Progenitor cell of endocrine pancreas (in vitro differentiated cells): ENCODE measurements around the gene ATG14. TPM values are rescaled to one million over a fixed set of nuclear protein-coding genes. Genes with fewer than 3 reads are reported as not detected.

Experiments used
- DNase-seq: peaks from one replicate; pipeline ENCODE4 v3.0.0; 2021; ENCODE audit warnings: low spot score; ENCODE audit not compliant: unreplicated experiment
- H3K27ac Mint-ChIP-seq: 2 replicates; pipeline ENCODE4 v1.8.0; 2021; ENCODE audit warnings: mild to moderate bottlenecking, moderate library complexity, mixed read lengths
- H3K27me3 Mint-ChIP-seq: 2 replicates; pipeline ENCODE4 v1.8.0; 2021; ENCODE audit warnings: mixed read lengths
- H3K36me3 Mint-ChIP-seq: 2 replicates; pipeline ENCODE4 v1.8.0; 2022; ENCODE audit warnings: mixed read lengths; ENCODE audit not compliant: insufficient read depth
- H3K4me1 Mint-ChIP-seq: 2 replicates; pipeline ENCODE4 v1.8.0; 2021; ENCODE audit warnings: low read depth, mixed read lengths
- H3K4me3 Mint-ChIP-seq: 2 replicates; pipeline ENCODE4 v1.8.0; 2021; ENCODE audit warnings: low read depth, mild to moderate bottlenecking, moderate library complexity, mixed read lengths
- H3K9me3 Mint-ChIP-seq: 2 replicates; pipeline ENCODE4 v1.8.0; 2021; ENCODE audit warnings: low read depth, mixed read lengths
- CTCF ChIP-seq: fragments of 200-600 bp; sonication (generic); IDR thresholded peaks from one replicate; pipeline ENCODE4 v1.5.0; 2021; ENCODE audit warnings: antibody characterized with exemption, mild to moderate bottlenecking; ENCODE audit not compliant: unreplicated experiment
- total RNA-seq: library from RNA; stranded (reverse); gene quantifications from 2 replicates; pipeline ENCODE4 v1.2.1, GENCODE V29; 2021

ATG14 gene
- total RNA-seq, 1 donor from 2014 or later = 14.9 TPM

GRCh38 chr14:55361190-55361589, 50.4 kb downstream of the ATG14 start:
- Mint-ChIP-seq H3K9me3 (no peaks in the 10 kb centered on the region), H3K36me3 (peaks cover 8% of the 10 kb centered on the region), H3K4me3 (no peak overlapping the region), H3K27me3 (no peaks in the 10 kb centered on the region), H3K4me1 (no peaks in the 10 kb centered on the region), H3K27ac (no peak overlapping the region)
- DNase-seq = no peak
- no peak for TF ChIP-seq CTCF

- no peak overlapping the region for H3K4me3 Mint-ChIP-seq
- no peaks in the 10 kb centered on the region for H3K27me3 Mint-ChIP-seq
- H3K9me3 Mint-ChIP-seq = no peaks in the 10 kb centered on the region
- TF ChIP-seq CTCF = no peak
- H3K27ac Mint-ChIP-seq = no peak overlapping the region
- H3K4me1 Mint-ChIP-seq = no peaks in the 10 kb centered on the region
- H3K36me3 Mint-ChIP-seq = peaks cover 4% of the 10 kb centered on the region
- no peak for DNase-seq
These were observed 52.3 kb downstream of the ATG14 start for GRCh38 chr14:55359307-55359706.

GRCh38 chr14:55356913-55357312, 54.7 kb downstream of the ATG14 start:
- H3K4me3 Mint-ChIP-seq = no peak overlapping the region
- no peaks in the 10 kb centered on the region for H3K27me3 Mint-ChIP-seq
- H3K36me3 Mint-ChIP-seq = peaks cover 4% of the 10 kb centered on the region
- H3K4me1 Mint-ChIP-seq = no peaks in the 10 kb centered on the region
- TF ChIP-seq CTCF = no peak
- H3K27ac Mint-ChIP-seq = no peak overlapping the region
- no peak for DNase-seq
- no peaks in the 10 kb centered on the region for H3K9me3 Mint-ChIP-seq

- Mint-ChIP-seq H3K9me3 (no peaks in the 10 kb centered on the region), H3K27me3 (no peaks in the 10 kb centered on the region), H3K27ac (no peak overlapping the region), H3K36me3 (peaks cover 4% of the 10 kb centered on the region), H3K4me3 (no peak overlapping the region), H3K4me1 (no peaks in the 10 kb centered on the region)
- DNase-seq = no peak
- no peak for TF ChIP-seq CTCF
These were observed 55.7 kb downstream of the ATG14 start for GRCh38 chr14:55355922-55356321.

- H3K27me3 Mint-ChIP-seq = no peaks in the 10 kb centered on the region
- H3K9me3 Mint-ChIP-seq = no peaks in the 10 kb centered on the region
- H3K4me3 Mint-ChIP-seq = no peak overlapping the region
- peak; percentile 69 for TF ChIP-seq CTCF
- peak overlapping the region; percentile 73 for H3K27ac Mint-ChIP-seq
- peak; percentile 15 for DNase-seq
- H3K4me1 Mint-ChIP-seq = peaks cover 1% of the 10 kb centered on the region
- peaks cover 6% of the 10 kb centered on the region for H3K36me3 Mint-ChIP-seq
These were observed 57.1 kb downstream of the ATG14 start for GRCh38 chr14:55354500-55354899.
